HepG2 (cell line): Measurements from ENCODE around the gene S100A7. TPM values are rescaled to one million over a fixed set of nuclear protein-coding genes. Genes with fewer than 3 reads are reported as not detected.
A peak's percentile ranks its signal among the peaks of the same experiment; 100 is the strongest.

Source experiments
- ATAC-seq: fragments of 200-7000 bp; cut with Tn5 transposase; 3 replicates; pipeline ENCODE4 v1.9.1; 2020; ENCODE audit warnings: mild to moderate bottlenecking, moderate library complexity
- BruUV-seq: library from RNA; stranded (reverse); fragments of 400-500 nt; replicated peaks from 2 replicates; lab custom pipeline; 2021; lab: Mats Ljungman, UMichigan
- CTCF ChIA-PET: fragments of 300-600 bp; formaldehyde crosslinking; extraction: SDS; loops from one replicate; lab custom pipeline; 2021; ENCODE audit warnings: low total read pairs, inconsistent platforms, low intra/inter-chr PET ratio; lab: Yijun Ruan, JAX
- POLR2A ChIA-PET: fragments of 350-600 bp; sonication (Branson Sonifier 250); formaldehyde crosslinking; loops from one replicate; lab custom pipeline; 2020; ENCODE audit warnings: antibody characterized with exemption, inconsistent platforms; lab: Yijun Ruan, JAX
- DNase-seq: peaks from one replicate; pipeline ENCODE4 v3.0.0-alpha.2; 2015; ENCODE audit warnings: low spot score
- FAIRE-seq: peaks from 3 replicates; lab custom pipeline; 2011; peaks lifted over from hg19 to GRCh38; lab: Jason Lieb, UNC
- H2AFZ ChIP-seq: one replicate; pipeline ENCODE4 v1.6.1; 2011; ENCODE audit warnings: low read length, inconsistent platforms
- H3K27ac ChIP-seq: fragments of 300-600 bp; 3 replicates; pipeline ENCODE4 v1.8.0; 2011; ENCODE audit warnings: mixed run types, mild to moderate bottlenecking, mixed read lengths, low read length, inconsistent platforms; ENCODE audit not compliant: insufficient read depth; ENCODE audit errors: extremely low read length
- H3K27me3 ChIP-seq, 2 experiments: fragments of 200-600 bp in 1 of 2; 2 replicates in 1 of 2; 3 replicates in 1 of 2; pipeline versions ENCODE4 v1.6.0 to v1.8.0; 2011; ENCODE audit warnings: low read length in 2 of 2, mild to moderate bottlenecking in 2 of 2, moderate library complexity in 2 of 2, inconsistent platforms in 1 of 2; ENCODE audit not compliant: insufficient read depth in 2 of 2, control insufficient read depth in 1 of 2
- H3K36me3 ChIP-seq, 2 experiments: fragments of 200-600 bp in 1 of 2; replicated peaks in 1 of 2; 2 replicates in 1 of 2; 3 replicates in 1 of 2; pipeline versions ENCODE4 v1.5.1 to v1.8.0; 2011; ENCODE audit warnings: low read length in 2 of 2, inconsistent platforms in 1 of 2; ENCODE audit not compliant: insufficient read depth in 2 of 2, control insufficient read depth in 1 of 2
- H3K4me1 ChIP-seq: 2 replicates; pipeline ENCODE4 v1.5.1; 2012; ENCODE audit warnings: low read length, inconsistent platforms; ENCODE audit not compliant: insufficient read depth
- H3K4me2 ChIP-seq: 2 replicates; pipeline ENCODE4 v1.6.0; 2011; ENCODE audit warnings: low read depth, low read length, inconsistent platforms
- H3K4me3 ChIP-seq, 3 experiments: fragments of 200-600 bp in 1 of 3; sonication (generic), shearing (Covaris generic) in 1 of 3; replicated peaks in 1 of 3; 2 replicates each; pipeline ENCODE4 v1.5.1; 2011 to 2016; ENCODE audit warnings: low read length in 3 of 3, inconsistent platforms in 2 of 3, low read depth in 2 of 3, mild to moderate bottlenecking in 2 of 3, control low read depth in 1 of 3, mixed read lengths in 1 of 3; ENCODE audit not compliant: insufficient read depth in 1 of 3
- H3K79me2 ChIP-seq: one replicate; pipeline ENCODE4 v1.6.1; 2011; ENCODE audit warnings: low read length, inconsistent platforms; ENCODE audit not compliant: insufficient read depth
- H3K9ac ChIP-seq: 2 replicates; pipeline ENCODE4 v1.6.0; 2011; ENCODE audit warnings: mild to moderate bottlenecking, low read depth, low read length, inconsistent platforms; ENCODE audit not compliant: insufficient read depth
- H3K9me3 ChIP-seq: 2 replicates; pipeline ENCODE4 v1.5.1; 2012; ENCODE audit warnings: mild to moderate bottlenecking, low read length
- H4K20me1 ChIP-seq: 2 replicates; pipeline ENCODE4 v1.6.0; 2011; ENCODE audit warnings: inconsistent platforms, mild to moderate bottlenecking, low read length, moderate library complexity; ENCODE audit not compliant: insufficient read depth
- HNF4A ChIP-seq: sonication (generic); formaldehyde crosslinking; IDR thresholded peaks from 2 replicates; pipeline ENCODE4 v1.4.0; 2020; ENCODE audit warnings: missing genetic modification reagents
- HNF4G ChIP-seq, 2 experiments: sonication (generic) in 1 of 2; formaldehyde crosslinking in 1 of 2; IDR thresholded peaks; 2 replicates each; pipeline versions ENCODE4 v1.4.0 to v1.6.1; 2011 to 2020; ENCODE audit warnings: borderline replicate concordance in 2 of 2, low read depth in 2 of 2, mild to moderate bottlenecking in 2 of 2, low read length in 1 of 2, missing genetic modification reagents in 1 of 2, moderate library complexity in 1 of 2
- MAFF ChIP-seq: IDR thresholded peaks from 2 replicates; pipeline ENCODE4 v1.6.1; 2011; ENCODE audit warnings: low read depth, low read length, improper control_type of control experiment
- MAFK ChIP-seq, 2 experiments: IDR thresholded peaks in 1 of 2; conservative IDR thresholded peaks in 1 of 2; 2 replicates each; pipeline ENCODE4 v1.6.1; 2011; ENCODE audit warnings: improper control_type of control experiment in 2 of 2, low read length in 2 of 2
- NFKBIZ ChIP-seq: IDR thresholded peaks from 2 replicates; pipeline ENCODE4 v1.6.1; 2018; ENCODE audit warnings: missing genetic modification reagents, missing compliant biosample characterization
- PHF5A ChIP-seq: IDR thresholded peaks from one replicate; pipeline ENCODE4 v1.6.1; 2018; ENCODE audit warnings: low read depth, missing genetic modification reagents; ENCODE audit not compliant: unreplicated experiment
- TFAP4 ChIP-seq: sonication (generic); IDR thresholded peaks from 2 replicates; pipeline ENCODE4 v1.6.1; 2016; ENCODE audit warnings: low read depth, borderline replicate concordance
- ZBTB44 ChIP-seq: sonication (generic); formaldehyde crosslinking; IDR thresholded peaks from 2 replicates; pipeline ENCODE4 v1.4.0; 2020; ENCODE audit warnings: missing genetic modification reagents
- ZNF260 ChIP-seq: sonication (generic); formaldehyde crosslinking; IDR thresholded peaks from 2 replicates; pipeline ENCODE4 v1.4.0; 2020; ENCODE audit warnings: missing genetic modification reagents, low read depth, mild to moderate bottlenecking, borderline replicate concordance
- ZNF292 ChIP-seq: sonication (generic); formaldehyde crosslinking; IDR thresholded peaks from 2 replicates; pipeline ENCODE4 v1.8.1; 2022; ENCODE audit warnings: mild to moderate bottlenecking, low read depth, missing genetic modification reagents, borderline replicate concordance
- ZNF367 ChIP-seq: sonication (generic); formaldehyde crosslinking; IDR thresholded peaks from 2 replicates; pipeline ENCODE4 v1.4.0; 2020; ENCODE audit warnings: missing genetic modification reagents, borderline replicate concordance
- ZNF564 ChIP-seq: sonication (generic); formaldehyde crosslinking; IDR thresholded peaks from 2 replicates; pipeline ENCODE4 v1.8.1; 2023; ENCODE audit warnings: mild to moderate bottlenecking, missing genetic modification reagents
- ZNF768 ChIP-seq: sonication (generic); formaldehyde crosslinking; IDR thresholded peaks from 2 replicates; pipeline ENCODE4 v1.4.0; 2020; ENCODE audit warnings: missing genetic modification reagents
- WGBS: methylation state at CpG from one replicate; pipeline ENCODE4 v1.1.6; 2017; ENCODE audit warnings: low lambda C conversion rate; 5-methylcytosine and 5-hydroxymethylcytosine counted together
- in situ Hi-C: cut with HindIII; loops from 2 replicates; pipeline ENCODE4 v1.10.0; 2017; ENCODE audit warnings: low pct_unique_long_range_greater_than_20kb; ENCODE audit not compliant: extremely low pct_ligation_motif_present
- intact Hi-C: fragments of 100-400 bp; cut with micrococcal nuclease; formaldehyde crosslinking; loops from one replicate; pipeline ENCODE4 v1.10.0; 2022; ENCODE audit not compliant: unreplicated experiment
- polyA plus RNA-seq, 8 experiments: library from polyadenylated mRNA; depleted of rRNA in 3 of 8; stranded (reverse) in 7 of 8; unstranded in 1 of 8; fragments of >200 nt; fragmentation: Illumina TruSeq in 4 of 8; extraction: Trizol in 4 of 8; gene quantifications; 2 replicates each; pipeline versions ENCODE4 v1.2.1 to v1.2.3, GENCODE V29; 2011 to 2016; ENCODE audit warnings: low read depth in 4 of 8, missing spikeins in 1 of 8, mixed read lengths in 1 of 8; ENCODE audit not compliant: insufficient read depth in 1 of 8
- total RNA-seq, 5 experiments: library from RNA; depleted of rRNA; stranded (reverse); fragments of >200 nt; fragmentation: Illumina TruSeq; extraction: Trizol; gene quantifications; 2 replicates each; pipeline ENCODE4 v1.2.3, GENCODE V29; 2016; ENCODE audit warnings: low read depth in 1 of 5

S100A7 gene
- total and polyA plus RNA-seq, 2 of the 13 experiments (the other 11 are each of a cell fraction or from before 2014, with no cell fraction given) = not detected

- ATAC-seq = no peak
- no peak for FAIRE-seq
- POLR2A ChIA-PET = no interaction called here
- WGBS = 0% methylated on average over 2 of the region's 2 CpGs
- DNase-seq = no peak
- Histone ChIP-seq H3K79me2 (no peaks in the 10 kb centered on the region), H2AFZ (no peak overlapping the region), H3K4me3 (no peak overlapping the region), H3K4me1 (peaks cover 34% of the 10 kb centered on the region), H3K9ac (no peak overlapping the region), H3K9me3 (no peaks in the 10 kb centered on the region), H4K20me1 (no peaks in the 10 kb centered on the region), H3K27ac (no peak overlapping the region), H3K4me2 (no peak overlapping the region), H3K27me3 (peaks cover 0 to 9% of the 10 kb centered on the region in 2 experiments; a peak in 2 of 5 replicates), H3K36me3 (no peaks in the 10 kb centered on the region)
- intact Hi-C loops (no loop called here), in situ Hi-C loops (no loop called here)
- no TSS peak for BruUV-seq
- CTCF ChIA-PET = no interaction called here
- TF ChIP-seq ZNF564 (no peak), NFKBIZ (no peak), PHF5A (CRISPR knock-in tag) (no peak), ZBTB44 (CRISPR knock-in tag) (no peak)
Observed at GRCh38 chr1:153481124-153481523, 20.7 kb upstream of the S100A7 start.

- in situ Hi-C loops = no loop called here
- ATAC-seq = peak; percentile 90
- POLR2A ChIA-PET = no interaction called here
Observed at GRCh38 chr1:153478692-153479618, 18.5 kb upstream of the S100A7 start.

More at GRCh38 chr1:153478692-153479618, 18.5 kb upstream of the S100A7 start:
- Histone ChIP-seq H3K79me2 (no peaks in the 10 kb centered on the region), H3K4me2 (0 out of 2 replicates have a peak overlapping the region, but pooled peaks have one; percentile 8), H3K9me3 (no peaks in the 10 kb centered on the region), H3K9ac (no peak overlapping the region), H3K27me3 (peaks cover 0 to 3% of the 10 kb centered on the region in 2 experiments; a peak in 2 of 5 replicates), H3K27ac (no peak overlapping the region), H3K4me3 (no peak overlapping the region), H4K20me1 (no peaks in the 10 kb centered on the region), H2AFZ (no peak overlapping the region), H3K36me3 (no peaks in the 10 kb centered on the region), H3K4me1 (peaks cover 34% of the 10 kb centered on the region)
- no TSS peak for BruUV-seq
- no peak for FAIRE-seq
- DNase-seq = peak; percentile 16
- intact Hi-C loops = no loop called here
- 16% methylated on average over 3 of the region's 4 CpGs for WGBS
- TF ChIP-seq ZNF260 (CRISPR knock-in tag) (no peak), HNF4A (CRISPR knock-in tag) (0 out of 2 replicates have a peak, but pooled peaks have one; percentile 43), MAFF (0 out of 2 replicates have a peak, but pooled peaks have one; percentile 7), ZNF292 (CRISPR knock-in tag) (0 out of 2 replicates have a peak, but pooled peaks have one; percentile 11), MAFK (conservative IDR thresholded peaks at IDR 0.05 in 1 of 2, IDR thresholded peaks at IDR 0.05 in 1 of 2; ENCODE audit: low read length in 2 of 2) (peak; percentile 35 to 44; a peak in 2 of 4 replicates), ZNF768 (CRISPR knock-in tag) (peak; percentile 77), ZNF367 (CRISPR knock-in tag) (no peak), HNF4G (IDR thresholded peaks at IDR 0.05; ENCODE audit: borderline replicate concordance, low read depth, low read length) (0 out of 2 replicates have a peak, but pooled peaks have one; percentile 37), HNF4G (CRISPR knock-in tag; IDR thresholded peaks at IDR 0.05; ENCODE audit: borderline replicate concordance, low read depth) (no peak), TFAP4 (peak; percentile 49; the same call in 1 of the 2 replicates)
- CTCF ChIA-PET = no interaction called here
